LNCAP (cell line): ENCODE measurements around the gene BIRC6.

Experiments
- CTCF ChIP-seq: fragments of 450-650 bp; IDR thresholded peaks from 2 replicates; pipeline ENCODE4 v1.5.1; 2017; ENCODE audit warnings: mild to moderate bottlenecking

The BIRC6 gene

DNA sequence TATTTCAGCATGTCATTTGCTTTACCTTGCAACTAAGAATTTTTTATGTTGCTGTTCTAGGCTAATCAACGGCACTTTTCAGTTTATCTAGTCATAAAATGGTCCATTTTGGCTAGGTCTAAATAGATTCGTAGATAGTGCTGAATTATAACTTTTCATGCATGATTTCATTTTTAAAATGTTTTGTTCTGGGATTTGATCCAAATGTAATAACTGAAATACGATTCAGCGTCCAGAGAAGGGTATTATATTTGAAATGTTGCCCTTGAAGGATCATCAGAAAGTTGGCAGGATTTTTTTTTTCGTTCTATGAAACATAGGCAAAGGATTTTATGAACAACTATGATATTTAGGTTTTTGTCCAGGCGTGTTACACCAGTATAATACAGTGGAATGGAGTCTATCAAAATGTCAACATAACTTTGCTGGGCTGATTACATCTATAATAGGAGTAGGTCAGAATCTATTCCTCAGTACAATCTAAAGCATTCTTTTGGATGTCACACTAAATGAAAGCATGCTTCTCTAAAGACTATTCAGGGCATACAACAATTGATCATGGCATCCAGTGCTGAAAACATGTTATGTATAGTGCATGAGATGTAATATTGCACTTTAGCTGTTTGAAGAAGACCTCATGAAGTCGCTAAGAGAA is 295.9 kb downstream of the BIRC6 start:
- TF ChIP-seq CTCF = no peak

DNA sequence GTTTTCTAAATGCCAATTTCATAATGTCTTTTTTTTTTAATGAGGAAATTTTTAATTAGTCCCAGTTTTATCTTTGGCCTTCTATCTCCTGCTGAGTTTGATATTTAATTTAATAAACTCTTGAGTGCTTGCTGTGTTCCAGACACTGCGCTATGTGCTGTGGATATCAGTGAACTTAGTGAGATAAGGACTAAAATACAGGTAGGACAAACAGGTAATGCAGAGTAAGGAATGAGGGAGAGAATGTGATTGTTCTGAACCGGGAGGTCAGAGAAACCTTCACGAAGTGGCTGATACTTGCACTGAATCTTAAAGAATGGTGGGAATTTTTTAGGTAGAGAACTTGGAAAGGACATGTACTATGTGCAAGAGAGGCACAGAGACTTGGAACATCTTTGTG is 299.2 kb downstream of the BIRC6 start:
- no peak for TF ChIP-seq CTCF

DNA sequence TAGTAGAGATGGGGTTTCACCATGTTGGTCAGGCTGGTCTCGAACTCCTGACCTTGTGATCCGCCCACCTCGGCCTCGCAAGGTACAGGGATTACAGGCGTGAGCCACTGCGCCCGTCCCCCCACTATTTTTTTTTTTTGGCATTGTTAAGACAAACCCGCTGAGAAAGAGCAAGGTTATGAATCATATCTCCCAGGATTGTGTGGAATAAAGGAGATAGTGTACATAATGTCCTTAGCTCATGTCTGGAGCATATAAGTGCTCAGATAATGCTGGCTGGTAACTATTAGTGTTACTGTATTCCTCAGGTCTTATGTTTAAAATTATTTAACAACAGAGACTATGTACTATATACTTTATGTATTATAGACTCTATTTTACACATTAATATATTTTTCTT is 307.0 kb downstream of the BIRC6 start:
- no peak for TF ChIP-seq CTCF

DNA sequence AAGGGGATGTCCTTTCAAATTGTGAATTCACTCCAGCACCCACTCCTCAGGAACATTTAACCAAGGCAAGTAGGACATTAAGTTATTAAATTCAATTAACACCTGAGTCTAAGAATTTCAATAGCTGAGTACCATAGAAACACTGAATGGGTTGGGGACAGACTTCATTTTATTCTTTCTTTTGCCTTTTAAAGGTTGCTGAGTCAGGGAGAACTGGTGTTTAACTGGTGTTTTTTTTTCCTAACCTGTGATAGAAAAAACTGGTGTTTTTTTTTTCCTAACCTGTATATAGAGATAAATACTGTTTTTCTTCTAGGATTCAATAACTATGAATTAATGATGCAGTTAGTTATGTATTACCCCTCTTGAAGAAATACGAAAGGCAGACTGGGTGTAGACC is 309.9 kb downstream of the BIRC6 start:
- TF ChIP-seq CTCF = no peak

- no peak for TF ChIP-seq CTCF
Measured at GRCh38 chr2:32668254-32668653, 311.4 kb downstream of the BIRC6 start.
